Psoas muscle (tissue), 8 donors: ENCODE results near the gene NFE2L2. TPM values are rescaled to one million over a fixed set of nuclear protein-coding genes. Genes with fewer than 3 reads are reported as not detected.
A peak's percentile ranks its signal among the peaks of the same experiment; 100 is the strongest.

Experiments used
- ATAC-seq, 4 donors: fragments of 200-7000 bp; cut with Tn5 transposase; one replicate each; pipeline ENCODE4 v1.9.1; 2020; ENCODE audit warnings: moderate library complexity in 3 of 4, mild to moderate bottlenecking in 2 of 4
- DNase-seq, 2 donors: peaks; one replicate each; pipeline ENCODE4 v3.0.0-alpha.2; 2020
- H3K27ac ChIP-seq: fragments of 200-600 bp; one replicate; pipeline ENCODE4 v1.8.0; 2022
- H3K27me3 ChIP-seq, 3 donors: fragments of 200-600 bp in 1 of 3; one replicate each; pipeline versions ENCODE4 v1.6.1 to v1.8.0; 2013 to 2022; ENCODE audit warnings: low read length in 2 of 3, mild to moderate bottlenecking in 2 of 3, moderate library complexity in 1 of 3; ENCODE audit not compliant: insufficient read depth in 3 of 3
- H3K36me3 ChIP-seq, 2 donors: fragments of 200-600 bp in 1 of 2; one replicate each; pipeline versions ENCODE4 v1.6.1 to v1.8.0; 2013 to 2022; ENCODE audit warnings: low read depth in 1 of 2, mild to moderate bottlenecking in 1 of 2, moderate library complexity in 1 of 2; ENCODE audit not compliant: insufficient read depth in 1 of 2
- H3K4me1 ChIP-seq: fragments of 200-600 bp; one replicate; pipeline ENCODE4 v1.8.0; 2022
- H3K4me3 ChIP-seq: fragments of 200-600 bp; one replicate; pipeline ENCODE4 v1.8.0; 2022; ENCODE audit warnings: mild to moderate bottlenecking
- H3K9me3 ChIP-seq: fragments of 200-600 bp; one replicate; pipeline ENCODE4 v1.8.0; 2022
- WGBS, 3 donors: extraction: QIAGEN DNeasy Blood & Tissue Kit; methylation state at CpG; one replicate each; pipeline versions ENCODE4 v1.1.6 to v1.1.7; 2013; 5-methylcytosine and 5-hydroxymethylcytosine counted together
- intact Hi-C, 2 donors: fragments of 100-400 bp; cut with DNase I; formaldehyde crosslinking; loops; one replicate each; pipeline versions ENCODE4 v1.11.0 to v1.14.2; 2022
- polyA plus RNA-seq, 3 donors: library from polyadenylated mRNA; stranded (reverse); fragments of 200-250 nt; gene quantifications; one replicate each; pipeline ENCODE4 v1.2.3, GENCODE V29; 2013
- total RNA-seq, 4 donors: library from RNA; stranded (reverse); fragmentation: NEBNext Ultra II Directional in 2 of 4; extraction: Animal tissue kit (Norgen Biotek cat#: 25700) in 2 of 4; gene quantifications; one replicate each; pipeline versions ENCODE4 v1.2.1 to v1.2.4, GENCODE V29; 2021 to 2023
- TF ChIP-seq, protein P1 (sequence below): fragments of 200-600 bp; IDR thresholded peaks from one replicate; pipeline ENCODE4 v1.8.0; 2022; ENCODE audit warnings: antibody characterized with exemption
- donor health status: healthy with polysubstance abuse.
- donor health status: DM: no; HTN: no; CAD: no; lungs with moderate emphysema.
- donor health status: Bipolar disorder and iron deficiency.
- donor health status: healthy.
- donor health status: DM: yes; HTN: yes; CAD: no.
- donor health status: DM: no; HTN: no; CAD: no.
- donor health status: DM: no; HTN: no; CAD: no.
- donor health status: DM: yes; HTN: yes; CAD: no.

The NFE2L2 gene
- total and polyA plus RNA-seq, 7 donors: 42.4 to 127 (median 56.6) TPM

GRCh38 chr2:177282181-177282641 lies 17.7 kb upstream of the NFE2L2 start:
- WGBS, 3 donors: 14 to 32% (median 17%) methylated on average over 3 of the region's 3 CpGs
- Histone ChIP-seq H3K27me3 (no peaks in the 10 kb centered on the region), H3K9me3 (no peaks in the 10 kb centered on the region), H3K4me3 (no peak overlapping the region), H3K27ac (peak overlapping the region; percentile 62), H3K4me1 (peaks cover 28% of the 10 kb centered on the region), H3K36me3 (no peaks in the 10 kb centered on the region)
- intact Hi-C loops: loop anchor here in 1 of 2 donors (5.0 kb wide), 1 partner anchor 45 kb away; no protein-coding TSS in a partner anchor
- TF ChIP-seq, protein P1, sequence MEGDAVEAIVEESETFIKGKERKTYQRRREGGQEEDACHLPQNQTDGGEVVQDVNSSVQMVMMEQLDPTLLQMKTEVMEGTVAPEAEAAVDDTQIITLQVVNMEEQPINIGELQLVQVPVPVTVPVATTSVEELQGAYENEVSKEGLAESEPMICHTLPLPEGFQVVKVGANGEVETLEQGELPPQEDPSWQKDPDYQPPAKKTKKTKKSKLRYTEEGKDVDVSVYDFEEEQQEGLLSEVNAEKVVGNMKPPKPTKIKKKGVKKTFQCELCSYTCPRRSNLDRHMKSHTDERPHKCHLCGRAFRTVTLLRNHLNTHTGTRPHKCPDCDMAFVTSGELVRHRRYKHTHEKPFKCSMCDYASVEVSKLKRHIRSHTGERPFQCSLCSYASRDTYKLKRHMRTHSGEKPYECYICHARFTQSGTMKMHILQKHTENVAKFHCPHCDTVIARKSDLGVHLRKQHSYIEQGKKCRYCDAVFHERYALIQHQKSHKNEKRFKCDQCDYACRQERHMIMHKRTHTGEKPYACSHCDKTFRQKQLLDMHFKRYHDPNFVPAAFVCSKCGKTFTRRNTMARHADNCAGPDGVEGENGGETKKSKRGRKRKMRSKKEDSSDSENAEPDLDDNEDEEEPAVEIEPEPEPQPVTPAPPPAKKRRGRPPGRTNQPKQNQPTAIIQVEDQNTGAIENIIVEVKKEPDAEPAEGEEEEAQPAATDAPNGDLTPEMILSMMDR: no peak
- ATAC-seq: peak; percentile 80 to 95 (median 88)
- peak in 1 of 2 donors; percentile 71 for DNase-seq

DNA sequence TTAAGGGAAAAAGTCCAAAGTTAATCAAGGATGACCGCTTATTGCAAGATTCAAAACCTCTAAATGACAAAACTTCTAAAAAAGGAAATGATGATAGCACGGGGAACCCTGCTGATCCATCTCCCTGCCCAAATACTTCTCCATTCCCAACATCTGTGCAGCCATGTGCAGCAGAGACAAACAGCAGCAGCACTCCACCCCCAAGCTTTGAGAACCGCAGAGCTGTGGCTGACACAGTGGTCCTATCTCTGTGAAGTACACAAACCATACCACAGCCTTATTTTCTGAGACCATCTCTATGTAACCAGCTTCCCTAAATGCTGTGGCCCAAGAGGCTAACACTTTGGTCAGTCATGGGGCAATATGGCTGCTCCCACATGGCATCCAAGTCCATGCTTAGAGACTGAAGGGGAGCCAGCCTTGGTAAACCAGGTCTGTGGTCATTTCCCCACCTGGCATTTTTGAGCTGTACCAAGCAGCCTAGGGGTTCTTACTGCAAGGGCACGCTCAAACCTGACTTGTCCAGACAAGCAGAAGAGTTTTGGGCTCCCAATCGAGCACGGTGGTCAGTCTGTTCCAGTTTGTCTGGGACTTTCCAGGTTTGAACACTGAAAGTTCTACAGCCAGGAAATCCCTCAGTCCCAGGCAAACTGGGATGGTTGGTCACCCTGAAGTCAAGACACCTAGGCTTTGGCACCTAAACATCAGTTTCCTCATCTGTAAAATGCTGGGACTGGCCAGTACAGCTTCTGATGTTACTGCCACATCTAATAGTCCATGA lies 17.1 kb upstream of the NFE2L2 start:
- Histone ChIP-seq H3K9me3 (no peaks in the 10 kb centered on the region), H3K4me3 (no peak overlapping the region), H3K4me1 (peaks cover 28% of the 10 kb centered on the region), H3K27me3 (no peaks in the 10 kb centered on the region), H3K36me3 (no peaks in the 10 kb centered on the region), H3K27ac (peak overlapping the region; percentile 62)
- ATAC-seq (peak; percentile 12 to 91 (median 58)), DNase-seq (no peak)
- TF ChIP-seq, protein P1: no peak
- WGBS, 3 donors: 78 to 89% (median 84%) methylated on average over 6 of the region's 6 CpGs
- intact Hi-C loops: loop anchor here in 1 of 2 donors (5.0 kb wide), 1 partner anchor 46 kb away; no protein-coding TSS in a partner anchor

- no peaks in the 10 kb centered on the region for H3K36me3 ChIP-seq
- H3K27ac ChIP-seq: no peak overlapping the region
- H3K27me3 ChIP-seq: no peaks in the 10 kb centered on the region
- TF ChIP-seq, protein P1: no peak
- H3K4me1 ChIP-seq: peaks cover 26% of the 10 kb centered on the region
- 42 to 95% (median 72%) methylated on average over 2 of the region's 2 CpGs for WGBS, 3 donors
- intact Hi-C loops: loop anchor here in 1 of 2 donors (5.0 kb wide), 1 partner anchor 47 kb away; no protein-coding TSS in a partner anchor
- DNase-seq (no peak), ATAC-seq (peak in 1 of 4 donors; percentile 40)
- no peaks in the 10 kb centered on the region for H3K9me3 ChIP-seq
- H3K4me3 ChIP-seq: no peak overlapping the region
These were observed 15.3 kb upstream of the NFE2L2 start for GRCh38 chr2:177279847-177280246.

DNA sequence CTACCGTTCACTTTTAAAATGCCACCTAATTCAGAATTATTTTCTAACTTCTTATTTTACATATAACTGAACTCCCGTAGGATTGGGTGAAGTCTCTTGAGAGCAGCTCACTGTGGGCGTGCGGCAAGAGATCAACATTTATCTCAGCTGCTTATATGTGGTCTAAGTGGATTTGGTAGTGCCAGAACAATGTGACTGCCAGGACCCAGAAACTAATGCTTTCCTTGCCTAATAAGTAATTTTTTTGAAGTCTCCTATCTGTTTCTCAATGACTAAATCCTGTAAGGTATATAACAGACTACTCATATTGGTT lies 11.2 kb upstream of the NFE2L2 start:
- no peak for ATAC-seq
- intact Hi-C loops: no loop called here

More for the DNA sequence above, 11.2 kb upstream of the NFE2L2 start:
- Histone ChIP-seq H3K27ac (peak overlapping the region; percentile 44), H3K9me3 (no peaks in the 10 kb centered on the region), H3K36me3 (no peaks in the 10 kb centered on the region), H3K4me3 (peak overlapping the region; percentile 5), H3K27me3 (no peaks in the 10 kb centered on the region), H3K4me1 (peaks cover 16% of the 10 kb centered on the region)
- DNase-seq: no peak
- WGBS, 3 donors: 36 to 70% (median 45%) methylated on average over 4 of the region's 4 CpGs
- TF ChIP-seq, protein P1: no peak
